ENCODE data around the gene FBXL20.

Gene FBXL20

DNA sequence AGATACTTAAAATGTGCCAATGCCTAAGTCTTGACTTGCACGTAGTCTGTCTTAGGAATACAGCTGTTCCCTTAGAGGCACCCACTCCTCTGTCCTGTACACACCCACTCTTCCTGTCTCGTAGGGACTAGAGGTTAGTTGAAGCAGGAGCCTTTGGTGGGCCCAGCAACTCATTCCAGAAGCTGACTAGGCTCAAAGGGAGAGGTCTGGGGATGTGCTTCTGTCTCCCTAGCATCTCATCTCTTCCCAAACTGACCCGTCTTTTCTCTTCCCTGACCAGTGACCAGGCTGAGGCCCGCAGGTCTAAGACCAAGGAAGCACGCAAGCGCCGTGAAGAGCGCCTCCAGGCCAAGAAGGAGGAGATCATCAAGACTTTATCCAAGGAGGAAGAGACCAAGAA is 197.2 kb downstream of the FBXL20 start:
- no peak for DNase-seq (ENCODE audit: low read depth)
- TF ChIP-seq, protein P1, sequence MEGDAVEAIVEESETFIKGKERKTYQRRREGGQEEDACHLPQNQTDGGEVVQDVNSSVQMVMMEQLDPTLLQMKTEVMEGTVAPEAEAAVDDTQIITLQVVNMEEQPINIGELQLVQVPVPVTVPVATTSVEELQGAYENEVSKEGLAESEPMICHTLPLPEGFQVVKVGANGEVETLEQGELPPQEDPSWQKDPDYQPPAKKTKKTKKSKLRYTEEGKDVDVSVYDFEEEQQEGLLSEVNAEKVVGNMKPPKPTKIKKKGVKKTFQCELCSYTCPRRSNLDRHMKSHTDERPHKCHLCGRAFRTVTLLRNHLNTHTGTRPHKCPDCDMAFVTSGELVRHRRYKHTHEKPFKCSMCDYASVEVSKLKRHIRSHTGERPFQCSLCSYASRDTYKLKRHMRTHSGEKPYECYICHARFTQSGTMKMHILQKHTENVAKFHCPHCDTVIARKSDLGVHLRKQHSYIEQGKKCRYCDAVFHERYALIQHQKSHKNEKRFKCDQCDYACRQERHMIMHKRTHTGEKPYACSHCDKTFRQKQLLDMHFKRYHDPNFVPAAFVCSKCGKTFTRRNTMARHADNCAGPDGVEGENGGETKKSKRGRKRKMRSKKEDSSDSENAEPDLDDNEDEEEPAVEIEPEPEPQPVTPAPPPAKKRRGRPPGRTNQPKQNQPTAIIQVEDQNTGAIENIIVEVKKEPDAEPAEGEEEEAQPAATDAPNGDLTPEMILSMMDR (IDR thresholded peaks at IDR 0.05; ENCODE audit: low read length, missing control alignments), result no peak
- no peak overlapping the region for H3K4me3 ChIP-seq (replicated peaks; ENCODE audit: low read depth, low read length)

Data from fibroblast of pulmonary artery (primary cell).